PFSK-1 (cell line): ENCODE data around the gene MAN2B2.
A peak's percentile ranks its signal among the peaks of the same experiment; 100 is the strongest.

ENCODE experiments used
- FOXP2 ChIP-seq: optimal IDR thresholded peaks from 2 replicates; pipeline ENCODE3; 2011; ENCODE audit warnings: borderline replicate concordance, control low read depth, inconsistent platforms; ENCODE audit not compliant: insufficient read depth; ENCODE audit errors: extremely low read length, extremely low read depth
- POLR2AphosphoS5 ChIP-seq: IDR thresholded peaks from 2 replicates; pipeline ENCODE4 v1.6.1; 2012; ENCODE audit warnings: low read depth, mild to moderate bottlenecking, control low read depth, low read length, moderate library complexity
- SIN3A ChIP-seq: IDR thresholded peaks from 2 replicates; pipeline ENCODE4 v1.6.1; 2012; ENCODE audit warnings: mild to moderate bottlenecking, low read length, moderate library complexity, borderline replicate concordance; ENCODE audit not compliant: insufficient read depth
- TAF1 ChIP-seq: IDR thresholded peaks from 2 replicates; pipeline ENCODE4 v1.6.1; 2012; ENCODE audit warnings: low read length, control low read depth, borderline replicate concordance; ENCODE audit not compliant: insufficient read depth
- TF ChIP-seq, protein P1 (sequence below), 2 experiments: IDR thresholded peaks; 2 replicates each; pipeline versions ENCODE4 v1.6.1 to v1.8.0; 2011 to 2012; ENCODE audit warnings: low read depth in 2 of 2, low read length in 2 of 2, control low read depth in 1 of 2, inconsistent platforms in 1 of 2, mild to moderate bottlenecking in 1 of 2, moderate library complexity in 1 of 2; ENCODE audit not compliant: insufficient read depth in 1 of 2

Gene MAN2B2

GRCh38 chr4:6626066-6626465 is 51.1 kb downstream of the MAN2B2 start:
- TF ChIP-seq TAF1: no peak

DNA sequence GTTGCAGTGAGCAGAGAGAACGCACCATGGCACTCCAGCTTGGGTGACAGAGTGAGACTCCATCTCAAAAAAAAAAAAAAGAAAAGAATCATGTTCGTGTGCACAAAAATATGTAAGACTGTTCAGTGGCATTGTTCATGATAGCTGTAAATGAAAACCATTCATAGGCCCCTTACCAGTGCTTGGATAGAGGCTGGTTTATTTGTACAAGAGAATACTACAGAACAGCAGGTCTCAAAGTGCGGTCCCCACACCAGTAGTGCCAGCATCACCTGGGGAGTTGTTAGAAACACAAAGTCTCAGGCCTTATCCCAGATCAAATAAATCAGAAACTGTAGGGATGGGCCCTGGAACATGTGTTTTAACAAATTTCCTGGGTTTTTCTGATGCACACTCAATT is 52.8 kb downstream of the MAN2B2 start:
- TF ChIP-seq SIN3A: no peak
- no peak for TF ChIP-seq FOXP2
- TF ChIP-seq, protein P1, sequence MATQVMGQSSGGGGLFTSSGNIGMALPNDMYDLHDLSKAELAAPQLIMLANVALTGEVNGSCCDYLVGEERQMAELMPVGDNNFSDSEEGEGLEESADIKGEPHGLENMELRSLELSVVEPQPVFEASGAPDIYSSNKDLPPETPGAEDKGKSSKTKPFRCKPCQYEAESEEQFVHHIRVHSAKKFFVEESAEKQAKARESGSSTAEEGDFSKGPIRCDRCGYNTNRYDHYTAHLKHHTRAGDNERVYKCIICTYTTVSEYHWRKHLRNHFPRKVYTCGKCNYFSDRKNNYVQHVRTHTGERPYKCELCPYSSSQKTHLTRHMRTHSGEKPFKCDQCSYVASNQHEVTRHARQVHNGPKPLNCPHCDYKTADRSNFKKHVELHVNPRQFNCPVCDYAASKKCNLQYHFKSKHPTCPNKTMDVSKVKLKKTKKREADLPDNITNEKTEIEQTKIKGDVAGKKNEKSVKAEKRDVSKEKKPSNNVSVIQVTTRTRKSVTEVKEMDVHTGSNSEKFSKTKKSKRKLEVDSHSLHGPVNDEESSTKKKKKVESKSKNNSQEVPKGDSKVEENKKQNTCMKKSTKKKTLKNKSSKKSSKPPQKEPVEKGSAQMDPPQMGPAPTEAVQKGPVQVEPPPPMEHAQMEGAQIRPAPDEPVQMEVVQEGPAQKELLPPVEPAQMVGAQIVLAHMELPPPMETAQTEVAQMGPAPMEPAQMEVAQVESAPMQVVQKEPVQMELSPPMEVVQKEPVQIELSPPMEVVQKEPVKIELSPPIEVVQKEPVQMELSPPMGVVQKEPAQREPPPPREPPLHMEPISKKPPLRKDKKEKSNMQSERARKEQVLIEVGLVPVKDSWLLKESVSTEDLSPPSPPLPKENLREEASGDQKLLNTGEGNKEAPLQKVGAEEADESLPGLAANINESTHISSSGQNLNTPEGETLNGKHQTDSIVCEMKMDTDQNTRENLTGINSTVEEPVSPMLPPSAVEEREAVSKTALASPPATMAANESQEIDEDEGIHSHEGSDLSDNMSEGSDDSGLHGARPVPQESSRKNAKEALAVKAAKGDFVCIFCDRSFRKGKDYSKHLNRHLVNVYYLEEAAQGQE (IDR thresholded peaks at IDR 0.05; ENCODE audit: insufficient read depth in 1 of 2, low read depth in 2 of 2, low read length in 2 of 2): no peak
- no peak for TF ChIP-seq TAF1
- TF ChIP-seq POLR2AphosphoS5: no peak

DNA sequence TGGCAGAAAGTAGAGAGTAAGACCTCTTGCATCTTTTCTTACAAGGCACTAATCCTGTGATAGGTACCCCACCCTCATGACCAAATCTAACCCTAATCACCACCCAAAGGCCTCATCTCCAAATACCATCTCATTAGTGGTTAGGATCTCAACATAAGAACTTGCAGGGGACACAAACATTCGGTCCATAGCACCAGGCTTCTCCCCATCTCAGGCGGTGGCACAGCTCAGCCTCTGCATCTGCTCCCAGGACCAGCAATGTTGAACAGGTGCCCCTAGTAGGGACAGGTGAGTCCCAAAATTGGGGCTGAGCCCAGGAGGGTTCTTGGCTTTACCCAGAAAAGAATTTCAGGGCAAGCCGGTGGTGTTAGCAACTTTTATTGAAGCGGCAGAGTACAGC is 57.1 kb downstream of the MAN2B2 start:
- no peak for TF ChIP-seq POLR2AphosphoS5
- TF ChIP-seq SIN3A: no peak
- no peak for TF ChIP-seq TAF1
- TF ChIP-seq, protein P1 (IDR thresholded peaks at IDR 0.05; ENCODE audit: insufficient read depth in 1 of 2, low read depth in 2 of 2, low read length in 2 of 2): no peak
- TF ChIP-seq FOXP2: no peak

DNA sequence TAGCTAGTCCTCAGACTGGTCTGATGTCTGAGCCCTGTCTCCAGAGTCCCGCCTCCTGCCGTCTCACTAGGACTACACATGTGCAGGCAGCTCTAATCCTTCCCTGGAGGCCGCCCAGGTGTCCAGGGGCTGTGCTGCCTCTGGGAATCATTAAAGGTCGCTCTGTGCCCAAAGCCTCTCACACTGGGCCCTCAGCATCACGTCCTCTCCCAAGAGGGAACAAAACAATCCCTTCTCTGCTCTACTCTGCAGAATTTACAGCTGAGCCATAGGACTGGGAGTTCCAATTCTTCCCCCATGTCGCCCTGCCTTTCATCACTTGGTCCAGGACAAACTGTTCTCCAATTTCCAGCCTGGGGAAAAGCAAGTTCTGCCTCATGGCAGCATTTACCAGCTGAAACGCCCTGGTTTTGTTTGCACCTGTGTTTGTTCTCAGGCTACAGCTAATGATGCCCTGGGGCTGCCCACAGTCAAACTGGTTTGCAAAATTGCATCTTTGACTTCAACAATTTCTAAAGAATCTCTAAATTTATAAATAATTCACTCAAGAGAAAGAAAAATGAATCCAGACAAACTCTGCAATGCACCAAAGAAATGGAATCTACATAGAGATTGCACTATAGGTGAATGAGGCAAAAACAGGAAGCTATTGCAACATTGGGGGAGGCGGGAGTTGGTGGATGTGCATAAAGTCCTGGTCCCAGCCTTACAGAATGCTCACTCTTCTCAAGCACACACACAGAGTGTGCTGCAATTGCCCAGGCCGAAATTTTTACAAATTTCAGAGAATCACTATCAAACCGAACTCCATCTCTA is 58.3 kb downstream of the MAN2B2 start:
- TF ChIP-seq POLR2AphosphoS5 (peak; percentile 35; the same call in 1 of the 2 replicates), SIN3A (no peak)
- TF ChIP-seq, protein P1 (IDR thresholded peaks at IDR 0.05; ENCODE audit: insufficient read depth in 1 of 2, low read depth in 2 of 2, low read length in 2 of 2): no peak

DNA sequence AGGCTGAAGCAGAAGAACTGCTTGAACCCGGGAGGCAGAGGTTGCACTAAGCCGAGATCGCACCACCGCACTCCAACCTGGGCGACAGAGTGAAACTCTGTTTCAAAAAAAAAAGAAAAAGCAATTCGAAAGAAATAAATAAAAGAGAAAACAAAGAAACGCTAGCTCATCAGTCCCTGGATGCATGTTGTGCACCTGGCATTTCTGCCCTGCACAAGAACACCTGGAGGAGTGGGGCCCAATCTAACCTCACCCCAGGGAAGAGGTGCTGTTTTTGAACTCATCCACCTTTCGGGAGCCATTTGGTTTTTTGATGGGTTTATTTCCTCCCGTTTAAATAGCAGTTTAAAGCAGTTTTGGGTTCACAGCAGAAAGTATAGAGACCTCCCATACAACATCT is 59.8 kb downstream of the MAN2B2 start:
- TF ChIP-seq POLR2AphosphoS5 (no peak), FOXP2 (no peak), SIN3A (no peak), TAF1 (no peak)
- TF ChIP-seq, protein P1 (IDR thresholded peaks at IDR 0.05; ENCODE audit: insufficient read depth in 1 of 2, low read depth in 2 of 2, low read length in 2 of 2): no peak
